Measurements from ENCODE around the gene GMDS. TPM values are rescaled to one million over a fixed set of nuclear protein-coding genes. Genes with fewer than 3 reads are reported as not detected.

Gene GMDS
- total RNA-seq, 1 experiment from 2014 or later, result 9.7 TPM

GRCh38 chr6:1812487-1812886, 432.9 kb downstream of the GMDS start:
- no peak overlapping the region for H3K4me3 ChIP-seq (ENCODE audit: low read length)
- no peak overlapping the region for H3K9ac ChIP-seq (ENCODE audit: low read length)
- no peaks in the 10 kb centered on the region for H3K36me3 ChIP-seq (ENCODE audit: insufficient read depth, low read length)
- no peak overlapping the region for H2AFZ ChIP-seq (ENCODE audit: low read length)
- H3K27me3 ChIP-seq (ENCODE audit: low read length), result no peaks in the 10 kb centered on the region
- no peaks in the 10 kb centered on the region for H3K9me2 ChIP-seq (replicated peaks; ENCODE audit: insufficient read depth, low read length)
- H3K4me1 ChIP-seq (ENCODE audit: low read length), result no peaks in the 10 kb centered on the region
- no peak overlapping the region for H3K4me2 ChIP-seq (ENCODE audit: low read depth, low read length, poor library complexity, severe bottlenecking)
- no peaks in the 10 kb centered on the region for H3K79me2 ChIP-seq (ENCODE audit: low read length)
- H3K27ac ChIP-seq (ENCODE audit: low read length), result no peak overlapping the region
- 0 out of 2 replicates have a peak, but pooled peaks cover 2% of the 10 kb centered on the region for H4K20me1 ChIP-seq (ENCODE audit: insufficient read depth, low read depth, low read length)
- DNase-seq, result no peak
- H3K9me3 ChIP-seq (ENCODE audit: low read length), result no peaks in the 10 kb centered on the region

GRCh38 chr6:1812034-1812433, 433.4 kb downstream of the GMDS start:
- no peaks in the 10 kb centered on the region for H3K4me1 ChIP-seq (ENCODE audit: low read length)
- no peaks in the 10 kb centered on the region for H4K20me1 ChIP-seq (ENCODE audit: insufficient read depth, low read depth, low read length)
- no peak overlapping the region for H2AFZ ChIP-seq (ENCODE audit: low read length)
- no peaks in the 10 kb centered on the region for H3K79me2 ChIP-seq (ENCODE audit: low read length)
- H3K36me3 ChIP-seq (ENCODE audit: insufficient read depth, low read length), result no peaks in the 10 kb centered on the region
- DNase-seq, result no peak
- H3K27ac ChIP-seq (ENCODE audit: low read length), result no peak overlapping the region
- H3K9me2 ChIP-seq (replicated peaks; ENCODE audit: insufficient read depth, low read length), result no peaks in the 10 kb centered on the region
- H3K9ac ChIP-seq (ENCODE audit: low read length), result no peak overlapping the region
- no peaks in the 10 kb centered on the region for H3K27me3 ChIP-seq (ENCODE audit: low read length)
- H3K4me3 ChIP-seq (ENCODE audit: low read length), result no peak overlapping the region
- H3K4me2 ChIP-seq (ENCODE audit: low read depth, low read length, poor library complexity, severe bottlenecking), result no peak overlapping the region
- no peaks in the 10 kb centered on the region for H3K9me3 ChIP-seq (ENCODE audit: low read length)

- H3K4me3 ChIP-seq (ENCODE audit: low read length), result no peak overlapping the region
- H3K79me2 ChIP-seq (ENCODE audit: low read length), result no peaks in the 10 kb centered on the region
- no peaks in the 10 kb centered on the region for H3K36me3 ChIP-seq (ENCODE audit: insufficient read depth, low read length)
- H3K9ac ChIP-seq (ENCODE audit: low read length), result no peak overlapping the region
- no peaks in the 10 kb centered on the region for H3K9me3 ChIP-seq (ENCODE audit: low read length)
- no peak overlapping the region for H2AFZ ChIP-seq (ENCODE audit: low read length)
- no peaks in the 10 kb centered on the region for H3K9me2 ChIP-seq (replicated peaks; ENCODE audit: insufficient read depth, low read length)
- no peaks in the 10 kb centered on the region for H3K27me3 ChIP-seq (ENCODE audit: low read length)
- no peak for DNase-seq
- no peak overlapping the region for H3K4me2 ChIP-seq (ENCODE audit: low read depth, low read length, poor library complexity, severe bottlenecking)
- no peak overlapping the region for H3K27ac ChIP-seq (ENCODE audit: low read length)
- no peaks in the 10 kb centered on the region for H4K20me1 ChIP-seq (ENCODE audit: insufficient read depth, low read depth, low read length)
- H3K4me1 ChIP-seq (ENCODE audit: low read length), result no peaks in the 10 kb centered on the region
Observed at GRCh38 chr6:1810880-1811279, 434.5 kb downstream of the GMDS start.

GRCh38 chr6:1809291-1809988, 436.0 kb downstream of the GMDS start:
- Histone ChIP-seq H3K36me3 (ENCODE audit: insufficient read depth, low read length) (no peaks in the 10 kb centered on the region), H3K4me3 (ENCODE audit: low read length) (no peak overlapping the region), H3K79me2 (ENCODE audit: low read length) (no peaks in the 10 kb centered on the region), H3K9ac (ENCODE audit: low read length) (no peak overlapping the region), H3K27me3 (ENCODE audit: low read length) (no peaks in the 10 kb centered on the region), H3K27ac (ENCODE audit: low read length) (no peak overlapping the region), H2AFZ (ENCODE audit: low read length) (no peak overlapping the region), H3K4me2 (ENCODE audit: low read depth, low read length, poor library complexity, severe bottlenecking) (no peak overlapping the region), H3K9me3 (ENCODE audit: low read length) (no peaks in the 10 kb centered on the region), H3K4me1 (ENCODE audit: low read length) (no peaks in the 10 kb centered on the region), H4K20me1 (ENCODE audit: insufficient read depth, low read depth, low read length) (no peaks in the 10 kb centered on the region), H3K9me2 (replicated peaks; ENCODE audit: insufficient read depth, low read length) (no peaks in the 10 kb centered on the region)
- no peak for DNase-seq

- Histone ChIP-seq H3K9me2 (replicated peaks; ENCODE audit: insufficient read depth, low read length) (no peaks in the 10 kb centered on the region), H3K79me2 (ENCODE audit: low read length) (no peaks in the 10 kb centered on the region), H3K27ac (ENCODE audit: low read length) (no peak overlapping the region), H3K36me3 (ENCODE audit: insufficient read depth, low read length) (no peaks in the 10 kb centered on the region), H2AFZ (ENCODE audit: low read length) (no peak overlapping the region), H3K27me3 (ENCODE audit: low read length) (no peaks in the 10 kb centered on the region), H3K4me2 (ENCODE audit: low read depth, low read length, poor library complexity, severe bottlenecking) (no peak overlapping the region), H3K9me3 (ENCODE audit: low read length) (no peaks in the 10 kb centered on the region), H4K20me1 (ENCODE audit: insufficient read depth, low read depth, low read length) (no peaks in the 10 kb centered on the region), H3K4me3 (ENCODE audit: low read length) (no peak overlapping the region), H3K9ac (ENCODE audit: low read length) (no peak overlapping the region), H3K4me1 (ENCODE audit: low read length) (no peaks in the 10 kb centered on the region)
- DNase-seq, result no peak
Observed at GRCh38 chr6:1806935-1807334, 438.5 kb downstream of the GMDS start.

- H3K9me2 ChIP-seq (replicated peaks; ENCODE audit: insufficient read depth, low read length), result no peaks in the 10 kb centered on the region
- H3K9me3 ChIP-seq (ENCODE audit: low read length), result no peaks in the 10 kb centered on the region
- H2AFZ ChIP-seq (ENCODE audit: low read length), result no peak overlapping the region
- H3K4me2 ChIP-seq (ENCODE audit: low read depth, low read length, poor library complexity, severe bottlenecking), result no peak overlapping the region
- H3K27ac ChIP-seq (ENCODE audit: low read length), result no peak overlapping the region
- H3K4me3 ChIP-seq (ENCODE audit: low read length), result no peak overlapping the region
- no peaks in the 10 kb centered on the region for H3K36me3 ChIP-seq (ENCODE audit: insufficient read depth, low read length)
- H4K20me1 ChIP-seq (ENCODE audit: insufficient read depth, low read depth, low read length), result no peaks in the 10 kb centered on the region; the same call in 1 of the 2 replicates
- H3K9ac ChIP-seq (ENCODE audit: low read length), result no peak overlapping the region
- H3K4me1 ChIP-seq (ENCODE audit: low read length), result no peaks in the 10 kb centered on the region
- no peaks in the 10 kb centered on the region for H3K79me2 ChIP-seq (ENCODE audit: low read length)
- DNase-seq, result no peak
- no peaks in the 10 kb centered on the region for H3K27me3 ChIP-seq (ENCODE audit: low read length)
Observed at GRCh38 chr6:1802491-1803395, 442.7 kb downstream of the GMDS start.

GRCh38 chr6:1801401-1801800, 444.0 kb downstream of the GMDS start:
- Histone ChIP-seq H3K9me3 (ENCODE audit: low read length) (no peaks in the 10 kb centered on the region), H2AFZ (ENCODE audit: low read length) (no peak overlapping the region), H3K4me2 (ENCODE audit: low read depth, low read length, poor library complexity, severe bottlenecking) (no peak overlapping the region), H3K4me1 (ENCODE audit: low read length) (no peaks in the 10 kb centered on the region), H3K36me3 (ENCODE audit: insufficient read depth, low read length) (no peaks in the 10 kb centered on the region), H4K20me1 (ENCODE audit: insufficient read depth, low read depth, low read length) (no peaks in the 10 kb centered on the region; the same call in 1 of the 2 replicates), H3K79me2 (ENCODE audit: low read length) (no peaks in the 10 kb centered on the region), H3K9ac (ENCODE audit: low read length) (no peak overlapping the region), H3K27me3 (ENCODE audit: low read length) (no peaks in the 10 kb centered on the region), H3K27ac (ENCODE audit: low read length) (no peak overlapping the region), H3K9me2 (replicated peaks; ENCODE audit: insufficient read depth, low read length) (no peaks in the 10 kb centered on the region), H3K4me3 (ENCODE audit: low read length) (no peak overlapping the region)
- DNase-seq, result no peak

- Histone ChIP-seq H3K9me3 (ENCODE audit: low read length) (no peaks in the 10 kb centered on the region), H3K9ac (ENCODE audit: low read length) (no peak overlapping the region), H3K4me1 (ENCODE audit: low read length) (no peaks in the 10 kb centered on the region), H3K79me2 (ENCODE audit: low read length) (no peaks in the 10 kb centered on the region), H4K20me1 (ENCODE audit: insufficient read depth, low read depth, low read length) (no peaks in the 10 kb centered on the region; the same call in 1 of the 2 replicates), H3K4me2 (ENCODE audit: low read depth, low read length, poor library complexity, severe bottlenecking) (no peak overlapping the region), H3K36me3 (ENCODE audit: insufficient read depth, low read length) (no peaks in the 10 kb centered on the region), H2AFZ (ENCODE audit: low read length) (no peak overlapping the region), H3K4me3 (ENCODE audit: low read length) (no peak overlapping the region), H3K27me3 (ENCODE audit: low read length) (no peaks in the 10 kb centered on the region), H3K27ac (ENCODE audit: low read length) (no peak overlapping the region), H3K9me2 (replicated peaks; ENCODE audit: insufficient read depth, low read length) (no peaks in the 10 kb centered on the region)
- no peak for DNase-seq
Observed at GRCh38 chr6:1800845-1801244, 444.6 kb downstream of the GMDS start.
